NCI-H446 (cell line): Measurements from ENCODE around the gene SEZ6L.

ENCODE experiments used
- DNase-seq, 2 experiments: peaks; one replicate each; lab custom pipeline; 2025; lab: John Stamatoyannopoulos, UW

Gene SEZ6L

DNA sequence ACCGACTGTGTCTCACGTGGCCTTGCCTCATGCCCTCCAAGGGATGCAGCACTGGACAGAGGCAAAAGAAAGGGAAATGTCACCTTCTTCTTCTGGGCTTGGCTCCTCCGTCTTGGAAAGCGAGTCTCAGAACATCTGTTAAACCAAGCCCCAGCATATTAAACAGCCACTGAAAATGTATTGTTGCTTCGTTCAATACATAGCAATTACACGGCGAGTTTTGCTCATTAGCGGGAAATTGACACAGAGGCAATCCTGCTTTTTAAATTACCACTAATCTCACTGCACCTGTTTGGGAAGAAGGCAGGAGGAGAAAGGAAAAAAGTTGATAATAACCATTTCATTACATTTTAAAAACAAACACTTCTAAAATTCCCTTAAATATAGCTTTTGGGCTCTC is 72.1 kb downstream of the SEZ6L start:
- no peak for DNase-seq

- no peak for DNase-seq
These were observed 75.7 kb downstream of the SEZ6L start for GRCh38 chr22:26245001-26245400.

GRCh38 chr22:26246552-26246951 is 77.3 kb downstream of the SEZ6L start:
- no peak for DNase-seq

- DNase-seq = no peak
These were observed 82.6 kb downstream of the SEZ6L start for GRCh38 chr22:26251869-26252268.

GRCh38 chr22:26259510-26259909 is 90.2 kb downstream of the SEZ6L start:
- DNase-seq = no peak

GRCh38 chr22:26264162-26264561 is 94.9 kb downstream of the SEZ6L start:
- DNase-seq = no peak

- DNase-seq = no peak
These were observed 96.0 kb downstream of the SEZ6L start for GRCh38 chr22:26265281-26265680.

DNA sequence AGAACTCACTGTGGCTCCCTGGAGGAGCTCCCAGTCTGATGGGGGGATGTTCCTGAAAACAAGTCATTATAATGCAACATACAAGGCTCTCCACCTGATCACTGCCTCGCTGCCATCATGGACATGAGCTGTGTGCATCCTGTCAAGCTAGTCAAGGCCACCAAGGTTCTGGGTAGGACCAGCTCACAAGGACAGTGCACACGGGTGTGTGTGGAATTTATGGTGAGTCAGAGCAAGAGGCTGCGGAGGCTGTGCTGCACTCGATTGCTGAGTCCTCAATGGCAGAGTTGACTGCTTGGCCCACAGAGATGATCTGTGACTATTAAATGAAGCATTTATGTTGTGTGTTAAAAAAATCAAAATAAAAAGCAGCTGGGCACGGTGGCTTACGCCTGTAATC is 96.6 kb downstream of the SEZ6L start:
- DNase-seq = no peak

GRCh38 chr22:26267856-26268255 is 98.6 kb downstream of the SEZ6L start:
- DNase-seq = peak; percentile 75 to 79

- DNase-seq = peak in 1 of 2 experiments; percentile 16
These were observed 100.3 kb downstream of the SEZ6L start for GRCh38 chr22:26269572-26269971.

DNA sequence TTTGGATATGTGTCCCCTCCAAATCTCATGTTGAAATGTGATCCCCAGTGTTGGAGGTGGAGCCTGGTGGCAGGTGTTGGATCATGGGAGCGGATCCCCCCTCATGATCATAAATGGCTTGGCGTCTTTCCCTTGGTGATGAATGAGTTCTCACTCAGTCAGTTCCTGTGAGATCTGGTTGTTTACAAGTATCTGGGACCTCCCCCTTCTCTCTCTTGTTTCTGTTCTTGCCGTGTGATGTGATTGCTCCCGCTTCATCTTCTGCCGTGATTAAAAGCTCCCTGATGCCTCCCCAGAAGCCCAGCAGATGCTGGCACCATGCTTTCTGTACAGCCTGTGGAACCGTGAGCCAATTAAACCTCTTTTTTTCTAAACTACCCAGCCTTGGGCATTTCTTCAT is 102.2 kb downstream of the SEZ6L start:
- DNase-seq = no peak

DNA sequence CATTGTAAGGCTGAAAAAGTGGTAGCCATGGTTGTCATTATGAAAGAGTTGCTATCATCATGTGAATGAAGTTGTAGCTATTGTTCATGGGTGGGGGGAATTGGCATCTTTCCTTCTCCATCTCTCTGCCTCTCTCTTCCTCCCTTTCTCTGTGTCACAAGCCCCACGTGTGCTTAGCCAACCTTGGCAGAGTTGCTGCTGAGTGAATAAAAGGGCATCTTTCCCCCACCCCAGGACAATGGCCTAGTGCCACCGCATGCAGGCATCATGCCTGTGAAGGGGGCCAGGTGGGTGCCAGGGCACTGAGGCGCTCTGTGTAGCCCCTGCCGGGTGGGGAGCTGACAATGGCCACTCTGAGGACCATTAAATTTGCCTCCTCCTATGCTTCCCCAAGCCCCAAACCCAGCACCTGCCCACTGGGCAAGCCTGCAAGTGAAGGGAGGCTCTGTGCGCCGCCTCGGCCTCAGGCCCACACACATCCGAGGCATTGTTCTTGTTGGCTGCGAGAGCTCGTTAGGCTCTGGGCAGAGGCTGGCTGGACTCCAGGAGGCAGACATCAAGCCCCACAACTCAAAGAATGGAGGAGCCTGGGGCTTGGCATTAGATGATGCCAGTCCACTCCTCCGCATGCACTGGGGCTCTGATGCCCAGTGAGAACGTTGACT is 103.9 kb downstream of the SEZ6L start:
- DNase-seq = peak; percentile 62 to 82

DNA sequence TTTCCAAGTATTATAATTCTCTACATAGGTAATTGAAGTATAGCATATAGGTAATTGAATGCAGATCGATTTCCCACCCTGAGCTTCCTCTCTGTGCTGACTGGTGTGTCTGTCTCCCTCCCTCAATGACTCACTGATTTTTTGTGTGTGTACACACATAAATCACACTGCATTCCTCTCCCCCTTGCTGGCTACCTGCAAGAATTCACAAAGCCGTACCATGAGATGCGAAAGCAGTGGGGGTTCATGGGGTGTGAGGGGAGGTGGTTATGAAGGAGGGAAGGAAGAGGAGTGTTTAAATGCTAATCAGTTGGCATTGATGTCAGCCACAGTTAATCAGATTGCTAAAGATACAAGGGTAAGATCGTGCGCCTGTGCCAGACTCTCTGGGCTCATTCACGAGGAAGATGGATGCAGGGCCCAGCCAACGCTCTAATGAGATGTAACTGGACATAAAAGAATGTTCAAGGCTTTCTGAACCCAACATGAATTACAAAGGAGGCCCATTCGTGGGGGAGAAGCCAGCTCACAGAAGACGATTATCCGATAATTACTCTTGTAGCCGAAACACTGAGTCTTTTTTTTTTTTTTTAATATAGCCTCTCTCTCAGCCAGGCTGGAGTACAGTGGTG is 107.4 kb downstream of the SEZ6L start:
- DNase-seq = peak in 1 of 2 experiments; percentile 35

GRCh38 chr22:26281941-26282340 is 112.7 kb downstream of the SEZ6L start:
- DNase-seq = no peak

DNA sequence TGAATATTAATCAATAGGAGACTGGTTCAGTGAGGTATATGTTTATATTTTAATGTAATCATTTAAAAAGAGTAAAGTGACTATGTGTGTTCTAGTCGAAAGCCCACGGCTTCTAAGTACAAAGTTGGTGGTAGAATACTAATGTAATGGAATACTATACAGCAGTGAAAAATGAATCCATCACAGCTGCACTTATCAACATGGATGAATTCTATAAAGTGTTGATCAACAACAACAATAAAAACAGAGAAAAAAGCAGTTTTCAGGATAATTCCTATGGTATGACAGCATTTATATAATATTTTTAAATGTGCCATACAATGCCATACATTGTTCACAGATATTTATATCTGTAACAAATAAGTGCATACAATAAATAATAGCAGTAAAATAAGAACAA is 114.1 kb downstream of the SEZ6L start:
- no peak for DNase-seq

DNA sequence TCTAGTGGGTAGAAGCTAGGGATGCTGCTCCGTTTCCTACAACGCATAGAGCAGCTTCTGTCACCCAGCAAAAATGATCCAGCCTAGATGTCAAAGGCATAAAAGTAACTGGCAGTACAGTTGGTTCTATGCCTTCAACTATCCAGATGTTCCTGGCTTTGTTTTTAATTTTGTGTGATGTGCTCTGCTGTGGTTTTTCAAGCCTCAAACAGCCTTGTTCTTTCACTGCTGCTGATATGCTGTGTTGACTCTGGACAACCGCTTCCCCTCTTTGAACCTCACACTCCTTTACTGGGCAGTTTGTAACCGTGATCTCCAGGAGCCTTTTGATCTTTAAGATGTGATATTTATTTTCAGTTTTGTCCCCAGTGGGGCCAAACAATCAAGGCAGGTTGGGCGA is 116.4 kb downstream of the SEZ6L start:
- DNase-seq = no peak

GRCh38 chr22:26286091-26286820 is 117.0 kb downstream of the SEZ6L start:
- no peak for DNase-seq

- DNase-seq = peak; percentile 18 to 58
These were observed 118.3 kb downstream of the SEZ6L start for GRCh38 chr22:26287382-26288225.

- DNase-seq = no peak
These were observed 120.4 kb downstream of the SEZ6L start for GRCh38 chr22:26289611-26290101.

DNA sequence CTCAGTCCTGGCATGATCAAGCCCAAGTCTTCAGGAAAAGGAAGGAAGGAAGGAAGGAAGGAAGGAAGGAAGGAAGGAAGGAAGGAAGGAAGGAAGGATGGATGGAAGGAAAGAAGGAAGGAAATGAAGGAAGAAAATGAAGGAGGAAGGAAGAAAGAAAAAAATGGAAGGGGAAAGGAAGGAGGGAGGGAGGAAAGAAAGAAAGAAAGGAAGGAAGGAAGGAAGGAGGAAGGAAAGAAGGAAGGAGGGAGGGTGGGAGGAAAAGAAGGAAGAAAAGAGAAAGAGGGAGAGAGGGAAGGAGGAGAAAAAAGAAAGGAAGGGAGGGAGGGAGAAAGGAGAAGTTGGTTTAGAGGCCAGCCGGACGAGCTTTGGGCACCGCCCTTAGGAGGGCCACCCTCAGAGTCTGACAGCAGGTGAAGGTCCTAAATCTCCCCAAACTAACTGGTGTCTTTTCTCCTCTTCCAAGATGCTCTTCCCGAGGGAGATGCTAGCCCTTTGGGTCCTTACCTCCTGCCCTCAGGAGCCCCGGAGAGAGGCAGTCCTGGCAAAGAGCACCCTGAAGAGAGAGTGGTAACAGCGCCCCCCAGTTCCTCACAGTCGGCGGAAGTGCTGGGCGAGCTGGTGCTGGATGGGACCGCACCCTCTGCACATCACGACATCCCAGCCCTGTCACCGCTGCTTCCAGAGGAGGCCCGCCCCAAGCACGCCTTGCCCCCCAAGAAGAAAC is 122.8 kb downstream of the SEZ6L start:
- DNase-seq = no peak

DNA sequence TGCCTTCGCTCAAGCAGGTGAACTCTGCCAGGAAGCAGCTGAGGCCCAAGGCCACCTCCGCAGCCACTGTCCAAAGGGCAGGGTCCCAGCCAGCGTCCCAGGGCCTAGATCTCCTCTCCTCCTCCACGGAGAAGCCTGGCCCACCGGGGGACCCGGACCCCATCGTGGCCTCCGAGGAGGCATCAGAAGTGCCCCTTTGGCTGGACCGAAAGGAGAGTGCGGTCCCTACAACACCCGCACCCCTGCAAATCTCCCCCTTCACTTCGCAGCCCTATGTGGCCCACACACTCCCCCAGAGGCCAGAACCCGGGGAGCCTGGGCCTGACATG is 123.4 kb downstream of the SEZ6L start:
- DNase-seq = no peak
